ENCODE data around the gene TH.
A peak's percentile ranks its signal among the peaks of the same experiment; 100 is the strongest.

Gene TH

DNA sequence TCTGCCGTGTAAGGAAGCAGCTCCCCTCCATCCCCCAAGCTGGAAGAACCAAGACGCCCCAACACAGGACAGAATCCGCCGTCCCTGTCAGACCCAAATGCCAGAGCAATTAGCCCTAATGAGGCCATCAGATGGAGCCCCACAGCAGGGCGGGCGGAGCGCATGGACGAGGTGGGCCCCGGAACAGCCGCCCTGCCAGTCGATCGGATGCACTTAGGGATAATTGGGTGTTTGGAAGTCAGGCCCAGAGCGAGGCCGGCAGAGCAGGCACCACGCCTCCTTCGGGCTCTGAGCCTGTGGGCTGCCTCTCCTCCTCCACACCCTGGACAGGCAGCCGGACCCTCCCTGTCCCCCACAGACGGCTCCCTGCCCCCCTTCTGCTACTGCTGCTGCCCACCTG is 5.5 kb upstream of the TH start:
- peak; percentile 22 for DNase-seq

DNA sequence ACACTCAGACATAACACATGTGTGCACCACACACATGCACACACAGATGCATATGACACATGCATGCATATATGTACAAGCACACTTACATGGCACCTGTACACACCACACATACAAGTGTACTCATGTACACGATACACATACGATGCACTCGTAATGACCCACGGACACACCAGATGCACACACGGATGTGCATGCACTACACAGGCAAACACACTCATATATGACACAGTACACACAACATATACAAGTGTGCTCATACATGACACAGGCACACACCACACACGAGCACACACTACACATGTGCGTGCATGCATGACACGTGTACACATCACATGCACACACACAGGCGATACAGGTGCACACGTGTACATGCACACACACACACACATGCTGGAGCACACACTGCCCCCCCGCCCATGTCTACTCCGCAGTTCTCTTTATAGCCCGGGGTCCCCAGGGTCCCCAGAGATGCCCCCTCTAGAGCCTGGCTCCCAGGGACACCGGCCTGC is 4.8 kb upstream of the TH start:
- DNase-seq, result no peak

DNA sequence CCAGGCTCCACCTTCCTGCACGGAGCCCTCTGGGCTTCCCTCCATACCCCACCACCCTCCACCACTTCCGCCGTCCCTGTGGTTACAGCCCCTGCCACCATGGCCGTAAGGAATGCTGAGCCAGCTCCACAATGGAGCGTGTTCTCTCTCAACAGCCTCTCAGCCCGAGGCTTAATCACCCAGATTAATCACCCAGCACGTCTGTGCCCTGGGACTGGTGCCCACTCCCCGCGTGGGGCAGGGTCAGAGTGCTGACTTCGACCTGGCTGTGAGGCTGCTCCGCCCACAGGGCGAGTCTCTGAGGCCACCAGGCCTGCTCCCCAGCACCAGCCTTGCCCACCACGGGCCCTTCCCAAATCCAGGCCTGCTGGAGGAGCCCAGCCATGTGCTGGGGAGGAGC is 4.0 kb upstream of the TH start:
- DNase-seq, result no peak

DNA sequence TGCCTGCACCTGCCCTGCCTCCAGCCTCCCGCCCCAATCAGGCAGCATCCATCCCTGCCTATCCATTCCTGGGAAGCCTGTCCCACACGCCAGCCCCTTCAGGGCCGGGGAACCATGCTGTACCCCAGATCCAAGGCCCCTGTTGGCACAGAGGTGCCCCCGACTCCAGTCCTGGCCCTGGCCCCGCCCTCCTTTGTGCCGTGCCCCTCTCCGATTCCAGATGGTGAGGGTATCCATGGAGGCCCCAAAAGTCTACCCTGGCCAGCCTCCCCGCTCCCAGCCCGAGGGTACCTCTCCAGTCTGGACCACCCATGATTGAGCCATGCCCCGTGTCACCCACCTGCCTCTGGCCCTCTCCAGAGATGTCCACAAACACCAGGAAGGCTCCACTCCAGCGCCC is 2.7 kb upstream of the TH start:
- DNase-seq, result no peak

DNA sequence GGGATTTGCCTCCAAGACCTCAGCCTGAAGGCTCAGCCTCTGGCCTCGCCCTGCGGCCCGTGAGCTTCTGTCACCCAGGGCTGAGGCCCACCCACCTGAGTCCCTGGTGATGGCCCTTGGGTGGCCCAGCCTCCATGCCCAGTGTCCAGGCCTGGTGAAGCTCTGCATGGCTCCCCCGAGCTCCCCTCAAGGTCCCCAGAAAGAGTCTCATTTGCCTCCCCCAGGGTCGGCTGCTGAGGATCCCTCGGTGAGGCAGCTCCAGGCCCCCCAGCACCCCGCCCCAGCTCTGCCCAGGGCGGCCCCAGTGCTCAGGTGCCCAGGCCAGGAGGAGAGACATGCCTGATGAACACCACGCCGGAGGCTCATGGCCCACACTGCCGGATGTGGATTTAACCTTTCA is 2.1 kb upstream of the TH start:
- no peak for DNase-seq

DNA sequence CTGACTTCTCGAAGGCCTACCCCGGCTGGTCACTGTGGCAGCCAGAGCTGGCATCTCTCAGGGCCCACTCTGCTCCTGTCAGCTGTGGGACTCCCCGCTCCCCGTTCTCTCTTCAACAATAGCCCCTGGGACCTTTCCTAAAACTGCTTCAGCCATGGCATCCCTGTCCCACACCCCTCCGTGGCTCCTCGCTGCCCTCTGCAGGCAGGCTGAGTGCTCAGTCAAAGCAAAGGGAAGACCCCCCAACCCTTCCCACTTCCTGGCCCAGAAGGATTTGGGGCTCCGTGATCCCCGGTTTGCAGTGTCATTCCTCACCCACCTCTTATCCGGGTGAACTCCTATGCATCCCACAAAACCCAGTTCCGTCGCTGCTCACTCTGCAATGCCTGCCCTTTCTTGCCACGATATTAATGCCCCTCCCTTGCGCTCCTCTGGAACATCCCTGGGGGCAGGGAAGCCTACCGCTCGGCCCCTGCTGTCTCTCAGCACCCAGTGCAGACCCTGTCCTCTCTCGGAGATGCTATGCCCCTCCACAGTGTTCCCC is 1.6 kb upstream of the TH start:
- DNase-seq, result no peak

DNA sequence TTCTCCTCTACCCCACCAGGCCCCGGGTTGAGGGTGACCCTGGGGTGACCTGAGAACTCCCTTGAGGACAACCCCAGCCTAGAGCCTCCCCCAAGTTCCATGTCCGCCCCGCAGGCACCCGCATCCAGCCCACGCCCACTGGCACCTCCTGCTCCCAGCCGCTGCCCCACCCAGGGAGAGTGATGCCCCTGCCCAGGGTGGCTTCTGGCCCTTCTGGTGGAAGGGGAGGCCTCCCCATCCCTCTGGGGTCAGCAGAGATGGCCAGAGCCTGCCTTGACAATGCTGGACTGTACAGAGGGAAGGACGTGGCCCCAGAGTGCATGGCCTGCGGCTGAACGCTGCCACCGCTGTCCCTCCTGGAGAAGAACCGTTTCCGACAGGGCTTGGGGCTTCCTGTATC is 1.1 kb upstream of the TH start:
- no peak for DNase-seq

DNA sequence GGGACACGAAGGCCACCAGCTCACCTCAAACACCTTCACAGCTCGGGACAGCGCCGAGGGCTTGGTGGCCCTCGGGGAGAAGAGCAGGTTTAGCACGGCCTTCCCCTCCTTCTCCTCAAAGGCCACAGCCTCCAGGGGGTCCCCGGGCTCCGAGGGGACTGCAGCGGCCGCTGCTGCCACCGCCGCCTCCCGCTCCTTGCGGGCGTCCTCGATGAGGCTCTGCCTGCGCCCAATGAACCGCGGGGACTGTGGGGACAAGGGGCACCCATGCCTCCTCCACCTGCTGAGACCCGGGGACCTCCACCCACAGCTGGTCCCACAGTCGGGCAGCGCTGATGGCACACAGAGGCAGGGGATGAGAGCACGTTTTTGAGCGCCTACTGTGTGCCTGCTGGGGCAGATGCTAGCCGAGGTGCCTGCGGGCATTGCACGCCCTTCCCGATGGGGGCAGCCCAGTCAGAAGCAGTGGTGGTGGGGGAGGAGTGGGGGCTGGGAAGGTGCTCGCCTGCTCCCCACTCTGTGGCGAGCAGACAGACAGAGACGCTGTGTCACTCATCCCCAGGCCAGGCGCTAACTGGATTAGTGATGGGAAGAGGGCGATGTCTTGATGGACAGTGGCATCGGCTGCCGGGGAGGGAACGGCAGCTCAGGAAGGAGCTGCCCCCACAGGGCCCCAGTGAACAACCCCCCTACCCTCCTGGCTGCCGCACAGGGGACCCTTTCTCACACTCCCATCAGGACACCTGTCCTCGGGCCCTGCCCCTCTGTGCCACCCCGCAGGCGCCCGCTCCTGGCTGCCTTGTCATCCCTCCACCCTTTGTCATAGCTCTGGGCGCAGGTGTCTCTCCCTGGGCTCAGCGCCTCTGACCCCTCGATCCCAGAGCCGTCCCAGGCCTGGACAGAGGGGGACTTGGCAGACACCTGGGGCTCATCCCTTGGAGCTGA is 1.7 kb downstream of the TH start:
- DNase-seq, result no peak

DNA sequence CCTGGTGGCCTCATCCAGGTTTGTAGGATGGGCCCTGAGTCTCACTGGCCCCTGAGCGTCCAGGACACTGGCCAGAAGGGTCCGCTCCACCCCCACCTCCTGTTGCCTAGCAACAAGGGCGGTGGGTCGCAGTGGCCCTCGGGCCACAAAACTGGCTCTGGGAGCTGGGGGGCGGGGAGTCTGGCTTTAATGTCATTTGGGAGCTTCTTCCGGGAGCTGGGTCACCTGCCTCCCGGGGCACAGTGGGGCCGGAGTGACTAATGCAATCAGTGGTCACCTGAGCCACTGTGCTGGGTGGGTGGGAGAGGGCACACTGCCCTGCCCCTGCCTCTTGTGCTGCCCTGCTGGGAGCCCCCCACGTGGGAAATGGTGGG is 2.6 kb downstream of the TH start:
- DNase-seq, result no peak

DNA sequence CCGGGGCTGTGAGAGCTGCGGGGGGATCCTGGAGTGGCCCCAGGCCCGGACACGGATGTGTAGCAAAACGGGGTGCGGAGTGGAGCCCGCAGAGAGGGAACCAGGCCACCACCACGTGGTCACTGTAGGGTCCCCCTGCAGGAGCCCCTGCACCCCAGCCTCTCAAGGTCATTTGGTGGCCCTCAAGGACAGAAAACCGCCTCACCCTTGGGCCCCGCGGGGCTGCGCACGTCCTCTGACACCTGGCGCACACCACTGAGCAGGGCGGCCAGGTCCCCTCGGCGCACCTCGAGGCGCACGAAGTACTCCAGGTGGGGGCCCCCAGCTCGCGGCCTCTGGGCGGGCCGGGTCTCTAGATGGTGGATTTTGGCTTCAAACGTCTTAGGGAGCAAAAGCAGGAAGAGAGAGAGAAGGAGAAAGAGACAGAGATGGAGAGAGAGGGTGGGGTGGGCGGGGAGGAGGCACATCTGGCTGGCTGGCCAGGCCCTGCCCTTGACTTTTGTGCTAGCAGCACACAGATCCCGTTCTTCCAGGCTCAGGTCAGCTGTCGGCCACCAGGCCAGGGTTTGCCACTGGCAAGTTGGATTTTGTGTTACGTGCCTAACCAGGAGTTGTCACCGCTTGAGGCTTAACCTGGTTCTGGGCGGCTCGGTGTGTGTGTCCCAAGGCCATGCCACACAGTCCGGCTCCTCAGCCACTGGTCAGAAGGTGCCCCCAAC is 3.2 kb downstream of the TH start:
- DNase-seq, result no peak

DNA sequence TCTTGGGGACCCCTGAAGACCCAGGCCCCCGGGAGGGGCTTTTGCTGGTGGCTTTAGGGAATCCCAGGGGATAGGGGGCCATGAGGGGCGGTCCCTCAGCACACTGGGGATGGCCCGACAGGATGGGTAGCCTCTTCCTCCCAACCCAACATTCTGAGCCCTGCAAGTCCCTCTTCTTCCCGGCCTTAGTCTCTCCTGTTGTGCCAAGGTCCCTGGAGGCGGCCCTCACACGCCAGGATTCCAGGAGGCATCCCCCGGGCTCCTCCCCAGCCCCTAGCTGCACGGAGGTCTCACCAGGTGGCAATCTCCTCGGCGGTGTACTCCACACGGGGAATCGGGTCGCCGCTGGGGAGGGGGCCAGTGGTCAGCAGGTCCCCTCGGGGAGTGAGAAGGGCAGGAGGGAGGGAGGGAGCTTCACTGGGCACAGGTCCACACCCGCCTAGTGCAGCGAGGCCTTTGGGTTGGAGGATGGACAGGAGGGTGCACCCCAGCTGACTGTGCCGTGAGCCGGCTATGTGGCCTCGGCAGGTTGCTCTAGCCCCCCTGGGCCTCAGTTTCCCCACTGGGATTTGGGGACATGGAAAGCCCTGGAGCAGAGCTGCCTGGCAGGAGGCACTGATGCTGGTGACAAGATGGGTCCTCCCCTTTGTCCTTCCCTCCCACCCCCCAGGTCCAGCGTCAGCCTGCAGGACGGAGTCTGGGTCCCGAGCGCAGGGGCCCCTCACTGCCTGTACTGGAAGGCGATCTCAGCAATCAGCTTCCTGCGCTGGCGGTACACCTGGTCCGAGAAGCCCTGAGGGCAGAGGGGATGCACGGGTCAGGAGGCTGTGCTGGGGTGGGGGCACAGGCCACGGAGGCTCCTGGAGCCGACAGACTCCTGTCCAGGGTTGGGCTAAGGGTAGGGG is 4.2 kb downstream of the TH start:
- DNase-seq, result no peak

DNA sequence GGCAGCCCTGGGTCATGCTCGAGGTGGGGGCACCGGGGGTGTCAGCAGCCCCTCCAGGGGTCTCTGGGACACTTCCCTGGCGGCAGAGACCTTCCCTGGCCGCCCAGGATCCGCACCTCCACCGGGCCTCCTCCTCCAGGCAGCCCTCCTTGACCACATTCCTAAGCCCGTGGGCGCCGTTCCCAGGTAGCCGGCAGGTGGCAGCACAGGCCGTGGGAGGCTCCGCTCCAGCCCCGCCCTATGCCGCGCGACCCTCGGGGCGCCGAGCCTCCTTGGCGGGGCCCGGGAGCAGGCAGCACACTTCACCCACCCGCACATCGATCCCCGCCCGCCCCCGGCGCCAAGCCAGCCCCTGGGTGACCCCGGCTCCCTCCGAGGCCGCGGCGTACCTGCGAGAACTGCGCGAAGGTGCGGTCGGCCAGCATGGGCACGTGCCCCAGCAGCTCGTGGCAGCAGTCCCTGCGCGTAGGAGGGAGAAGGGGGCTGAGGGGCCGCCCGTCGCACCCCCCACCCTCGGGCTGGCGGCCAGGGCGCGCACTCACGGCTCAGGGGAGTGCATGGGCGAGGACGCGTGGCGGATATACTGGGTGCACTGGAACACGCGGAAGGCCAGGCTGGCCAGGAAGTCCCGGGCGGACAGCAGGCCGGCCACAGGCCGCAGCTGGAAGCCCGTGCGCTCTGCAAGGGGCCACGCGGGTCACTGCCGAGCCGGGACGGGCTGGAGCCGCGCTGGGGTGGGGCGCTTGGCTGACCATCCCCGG is 5.3 kb downstream of the TH start:
- DNase-seq, result peak; percentile 41

DNA sequence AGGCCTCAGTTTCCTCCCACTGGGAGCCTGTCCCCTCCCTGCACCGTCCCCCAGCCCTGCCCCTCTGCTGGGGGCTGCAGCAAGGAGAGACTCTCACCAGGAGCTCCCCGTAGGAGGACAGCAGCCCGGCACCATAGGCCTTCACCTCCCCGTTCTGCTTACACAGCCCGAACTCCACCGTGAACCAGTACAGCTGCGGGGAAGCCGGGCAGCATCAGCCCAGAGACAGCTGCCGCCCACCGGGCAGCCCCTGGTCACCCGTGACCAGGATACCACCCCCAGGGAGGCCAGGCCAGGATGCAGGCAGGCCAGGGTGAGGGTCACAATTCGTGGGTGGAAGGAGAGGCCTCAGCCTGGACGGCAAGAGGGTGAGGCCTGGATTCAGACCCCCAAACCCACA is 6.0 kb downstream of the TH start:
- no peak for DNase-seq

DNA sequence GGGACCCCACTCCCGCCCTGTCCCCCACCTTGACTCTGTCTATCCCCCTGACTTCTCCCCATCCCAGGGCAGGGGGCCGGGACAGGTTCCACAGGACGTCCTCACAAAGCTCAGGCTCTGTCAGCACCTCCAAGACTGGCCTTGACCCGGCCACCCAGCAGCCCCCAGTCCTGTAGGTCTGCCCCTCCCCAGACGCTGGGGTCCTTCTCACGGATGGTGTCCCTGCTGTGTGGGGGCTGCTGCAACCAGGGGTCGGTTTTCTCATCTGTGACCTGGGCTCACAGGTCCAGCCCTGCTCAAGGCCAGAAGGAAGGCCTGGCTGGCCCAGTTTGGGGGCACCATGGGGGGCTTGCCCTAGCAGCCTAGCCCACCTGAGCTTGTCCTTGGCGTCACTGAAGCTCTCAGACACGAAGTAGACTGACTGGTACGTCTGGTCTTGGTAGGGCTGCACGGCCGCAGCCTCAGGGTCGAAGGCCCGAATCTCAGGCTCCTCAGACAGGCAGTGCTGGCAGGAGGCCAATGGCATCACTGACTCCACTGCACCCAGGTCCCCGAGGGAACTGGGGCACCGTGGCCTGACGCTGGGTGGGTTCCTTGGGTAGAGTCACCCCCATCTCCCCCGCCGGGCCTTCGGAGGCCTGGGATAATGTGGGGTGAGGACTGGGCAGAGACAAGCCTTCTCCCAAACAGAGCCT is 6.6 kb downstream of the TH start:
- no peak for DNase-seq

DNA sequence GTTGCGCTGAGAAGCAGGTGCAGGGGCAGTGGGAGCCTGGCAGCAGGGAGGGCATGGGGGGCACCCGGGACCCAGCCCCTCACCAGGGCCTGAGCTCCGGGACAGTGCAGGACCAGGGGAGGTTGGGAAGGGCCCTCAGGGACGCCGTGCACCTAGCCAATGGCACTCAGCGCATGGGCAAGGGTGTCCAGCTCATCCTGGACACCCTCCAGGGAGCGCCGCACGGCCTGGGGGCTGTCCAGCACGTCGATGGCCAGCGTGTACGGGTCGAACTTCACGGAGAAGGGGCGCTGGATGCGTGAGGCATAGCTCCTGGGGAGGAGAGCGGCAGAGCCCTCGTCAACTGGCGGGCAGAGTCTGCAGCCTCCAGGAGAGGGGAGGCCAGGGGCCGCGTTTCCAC is 7.5 kb downstream of the TH start:
- no peak for DNase-seq

DNA sequence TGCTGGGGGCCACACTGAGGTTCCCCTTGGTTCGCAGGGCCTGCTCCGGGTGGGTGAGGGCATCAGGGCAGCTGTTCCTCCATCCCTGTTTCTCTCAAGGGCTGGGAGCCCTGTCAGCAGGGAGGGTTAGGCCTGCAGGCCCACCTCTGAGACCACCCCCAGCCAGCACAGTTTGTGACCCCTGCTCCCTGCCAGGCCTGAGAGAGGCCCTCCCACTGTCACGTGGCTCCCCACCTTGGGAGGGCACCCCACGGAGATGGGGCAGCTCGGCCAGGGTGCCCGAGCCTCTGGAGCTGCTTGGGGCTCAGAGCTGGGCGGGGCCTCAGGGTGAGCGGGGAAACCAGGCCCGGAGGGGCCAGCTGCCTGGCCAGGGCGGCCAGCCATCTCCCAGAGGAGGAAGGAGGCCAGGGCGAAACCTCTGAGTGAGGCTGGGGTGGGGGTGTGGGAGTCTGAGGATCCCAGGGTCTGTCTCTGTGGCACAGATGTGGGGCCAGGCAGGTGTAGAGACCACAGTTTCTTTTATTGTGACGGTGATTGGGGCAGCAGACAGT is 8.1 kb downstream of the TH start:
- DNase-seq, result no peak

DNA sequence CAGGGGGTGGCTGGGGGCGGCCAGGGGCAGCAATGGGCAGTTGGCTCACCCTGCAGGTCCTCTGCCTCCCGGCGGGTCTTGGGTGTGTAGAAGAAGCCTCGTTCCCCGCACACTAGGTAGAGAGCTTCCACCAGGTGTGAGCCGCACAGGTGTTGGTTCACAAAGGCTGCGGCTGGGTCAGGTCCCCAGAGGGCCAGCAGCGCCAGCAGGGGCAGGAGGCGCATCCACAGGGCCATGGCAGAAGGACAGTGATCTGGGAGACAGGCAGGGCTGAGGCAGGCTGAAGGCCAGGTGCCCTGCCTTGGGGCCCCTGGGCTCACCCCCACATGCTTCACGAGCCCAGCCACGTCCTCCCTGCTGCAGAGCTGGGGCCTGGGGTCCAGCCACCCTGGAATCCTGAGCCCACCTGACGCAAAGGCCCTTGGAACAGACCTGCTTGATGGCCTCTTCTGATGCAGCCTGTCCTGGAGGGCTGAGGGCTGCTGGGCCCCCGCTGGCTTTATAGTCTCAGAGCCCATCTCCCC is 10.8 kb downstream of the TH start, which contains the start of gene INS:
INS (minus strand) TSS at position 474 of the 524 bp plus-strand sequence; CDS start at position 236, 238 bp downstream.
- DNase-seq, result peak; percentile 58

DNA sequence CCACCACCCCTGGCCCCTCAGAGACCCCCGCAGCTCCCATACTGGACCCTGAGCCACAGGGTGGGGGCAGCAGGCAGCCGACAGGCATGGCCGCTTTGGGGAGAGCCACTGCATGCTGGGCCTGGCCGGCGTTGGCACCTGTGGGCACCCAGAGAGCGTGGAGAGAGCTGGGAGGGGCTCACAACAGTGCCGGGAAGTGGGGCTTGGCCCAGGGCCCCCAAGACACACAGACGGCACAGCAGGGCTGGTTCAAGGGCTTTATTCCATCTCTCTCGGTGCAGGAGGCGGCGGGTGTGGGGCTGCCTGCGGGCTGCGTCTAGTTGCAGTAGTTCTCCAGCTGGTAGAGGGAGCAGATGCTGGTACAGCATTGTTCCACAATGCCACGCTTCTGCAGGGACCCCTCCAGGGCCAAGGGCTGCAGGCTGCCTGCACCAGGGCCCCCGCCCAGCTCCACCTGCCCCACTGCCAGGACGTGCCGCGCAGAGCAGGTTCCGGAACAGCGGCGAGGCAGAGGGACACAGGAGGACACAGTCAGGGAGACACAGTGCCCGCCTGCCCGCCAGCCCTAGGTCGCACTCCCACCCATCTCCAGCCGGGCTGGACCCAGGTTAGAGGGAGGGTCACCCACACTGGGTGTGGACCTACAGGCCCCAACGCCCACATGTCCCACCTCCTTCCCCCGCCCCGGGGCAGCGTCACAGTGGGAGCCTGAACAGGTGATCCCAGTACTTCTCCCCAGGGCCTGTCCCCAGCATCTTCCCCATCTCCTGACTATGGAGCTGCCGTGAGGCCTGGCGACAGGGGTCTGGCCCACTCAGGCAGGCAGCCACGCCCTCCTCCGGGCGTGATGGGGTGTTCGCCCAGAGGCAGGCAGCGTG is 11.8 kb downstream of the TH start:
- no peak for DNase-seq

DNA sequence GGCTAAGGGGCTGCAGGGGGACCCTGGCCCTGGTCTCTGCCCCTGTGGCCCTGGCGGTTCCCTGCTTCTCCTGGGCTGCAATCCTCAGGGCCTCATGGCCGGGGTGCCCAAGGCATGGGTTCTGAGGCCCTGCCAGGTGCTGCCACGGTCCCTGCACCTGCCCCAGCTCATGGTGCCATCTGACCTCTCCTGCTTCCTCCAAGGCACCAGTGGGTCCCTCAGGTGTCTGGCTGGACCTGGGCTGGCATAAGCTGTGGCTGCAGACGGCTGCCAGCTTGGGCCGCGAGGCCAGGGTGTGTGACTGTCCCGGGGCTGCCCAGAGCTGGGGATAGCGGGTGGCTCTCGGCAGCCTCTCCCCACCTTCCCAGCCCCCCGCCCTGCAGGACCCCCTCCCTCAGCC is 12.6 kb downstream of the TH start:
- no peak for DNase-seq

DNA sequence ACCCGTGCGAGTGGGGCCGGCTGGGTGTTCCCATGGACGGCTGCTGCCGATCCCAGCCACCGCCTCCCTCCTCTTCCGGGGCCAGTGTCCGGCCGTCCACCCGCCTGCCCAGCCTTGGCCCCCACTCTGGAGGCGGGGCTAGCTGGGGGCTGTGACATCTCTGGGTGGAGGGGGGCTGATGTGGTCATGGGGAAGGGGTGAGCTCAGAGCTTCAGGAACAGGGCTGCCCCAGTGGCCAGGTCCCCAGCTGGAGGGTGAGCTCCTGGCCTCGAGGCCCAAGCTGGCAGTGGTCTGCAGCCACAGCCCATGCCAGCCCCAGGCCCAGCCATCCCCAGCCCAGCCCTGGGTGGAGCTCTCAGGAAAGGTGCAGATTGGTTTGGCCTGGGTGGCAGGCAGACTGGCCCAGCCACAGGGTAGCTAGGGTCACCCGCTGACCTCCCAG is 13.3 kb downstream of the TH start:
- no peak for DNase-seq

All from NCI-H146 (cell line).